DMS 273 (cell line): ENCODE results near the gene LEFTY2.
"Not testable (repeated sequence)": the region's sequence is repeated elsewhere in the genome, so short reads cannot be mapped to it uniquely, and the experiment has no call there.

Experiments
- DNase-seq: peaks from one replicate; lab custom pipeline; 2025; ENCODE audit not compliant: unreplicated experiment; lab: John Stamatoyannopoulos, UW

LEFTY2 gene

DNA sequence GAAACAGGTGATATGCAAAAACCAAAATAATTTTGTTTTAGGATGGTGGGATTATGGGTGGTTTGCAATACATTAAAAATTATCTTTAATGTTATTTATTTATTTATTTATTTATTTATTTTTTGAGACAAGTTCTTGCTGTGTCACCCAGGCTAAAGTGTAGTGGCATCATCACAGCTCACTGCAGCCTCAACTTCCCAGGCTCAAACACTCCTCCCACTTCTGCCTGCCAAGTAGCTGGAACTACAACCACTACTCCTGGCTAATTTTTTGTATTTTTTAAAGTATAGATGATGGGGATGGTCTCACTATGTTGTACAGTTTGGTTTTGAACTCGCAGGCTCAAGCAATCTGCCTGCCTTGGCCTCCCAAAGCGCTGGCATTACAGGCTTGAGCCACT is 10.5 kb downstream of the LEFTY2 start:
- DNase-seq = no peak

DNA sequence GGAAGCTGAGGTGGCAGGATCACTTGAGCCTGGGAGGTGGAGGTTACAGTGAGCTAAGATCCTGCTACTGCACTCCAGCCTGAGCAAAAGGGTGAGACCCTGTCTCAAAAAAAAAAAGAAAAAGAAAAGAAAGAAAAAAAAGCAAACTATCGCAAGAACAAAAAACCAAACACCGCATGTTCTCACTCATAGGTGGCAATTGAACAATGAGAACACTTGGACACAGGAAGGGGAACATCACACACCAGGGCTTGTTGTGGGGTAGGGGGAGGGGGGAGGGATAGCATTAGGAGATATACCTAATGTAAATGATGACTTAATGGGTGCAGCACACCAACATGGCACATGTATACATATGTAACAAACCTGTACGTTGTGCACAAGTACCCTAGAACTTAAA is 11.6 kb downstream of the LEFTY2 start:
- not testable (repeated sequence) for DNase-seq

- DNase-seq = peak; percentile 63
These were observed 12.5 kb downstream of the LEFTY2 start for GRCh38 chr1:225928186-225929175.

GRCh38 chr1:225926551-225927113 is 14.4 kb downstream of the LEFTY2 start:
- DNase-seq = no peak

DNA sequence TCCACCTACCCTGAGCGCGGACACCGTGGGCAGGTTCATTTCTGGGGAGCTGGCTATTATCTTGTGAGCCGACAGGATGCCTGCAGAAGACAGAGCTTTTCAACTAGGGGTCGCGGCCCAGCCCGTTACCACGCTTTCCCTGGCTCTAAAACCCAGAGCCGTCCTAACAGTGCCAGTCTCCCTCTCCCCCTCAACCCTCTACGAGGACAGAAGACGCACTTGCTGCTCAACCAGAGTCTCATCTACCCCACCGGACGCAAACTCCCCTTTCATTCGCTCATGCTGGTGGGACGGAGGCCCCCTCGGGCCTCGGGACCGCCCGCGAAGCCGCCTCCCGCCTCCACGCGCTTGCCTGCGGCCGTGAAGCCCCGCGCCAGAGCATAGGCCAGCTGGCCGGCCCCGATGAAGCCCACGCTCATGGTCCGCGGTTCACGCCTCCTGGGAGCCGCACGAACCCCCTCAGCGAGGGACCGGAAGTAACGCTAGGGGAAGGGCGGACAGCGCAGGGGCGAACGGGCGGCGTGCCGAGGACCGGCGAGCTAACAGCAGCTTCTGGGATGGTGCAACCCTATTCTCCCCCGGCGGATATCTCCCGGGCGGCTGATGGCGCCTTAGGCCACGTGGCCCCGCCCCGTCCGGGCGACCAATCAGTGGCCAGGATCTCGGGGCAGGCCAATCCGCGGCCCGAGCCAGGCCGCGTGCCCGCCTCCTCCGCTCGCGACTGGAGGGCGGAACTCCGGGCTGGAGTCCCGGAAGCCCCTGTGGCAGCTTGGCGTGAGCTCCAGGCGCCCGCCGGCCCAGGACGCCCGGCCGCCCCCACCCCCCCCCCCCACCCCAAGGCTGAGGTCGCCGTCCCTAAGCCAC is 17.1 kb downstream of the LEFTY2 start, which contains the start of gene PYCR2:
TSS of gene PYCR2 (minus strand) at position 559 of the 864 bp plus-strand sequence. CDS start at position 419, 140 bp downstream.
- DNase-seq = peak; percentile 99

DNA sequence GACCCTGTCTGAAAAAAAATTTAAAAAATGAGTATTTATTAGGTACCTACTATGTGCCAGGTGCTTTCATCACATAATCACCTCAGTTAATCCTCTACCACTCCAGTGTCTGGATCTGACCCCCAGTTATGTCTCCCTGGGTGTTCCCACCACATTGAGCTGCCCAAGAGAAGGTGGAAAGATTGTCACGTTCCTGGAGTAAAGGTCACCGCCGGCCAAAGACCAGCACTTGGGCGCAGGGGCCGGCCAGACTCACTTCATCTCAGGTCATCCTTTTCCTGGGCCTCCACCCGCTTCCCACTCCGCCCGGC is 17.7 kb downstream of the LEFTY2 start:
- DNase-seq = no peak

GRCh38 chr1:225921734-225922709 is 19.0 kb downstream of the LEFTY2 start:
- peak; percentile 35 for DNase-seq

GRCh38 chr1:225919906-225920305 is 21.1 kb downstream of the LEFTY2 start:
- peak; percentile 33 for DNase-seq

DNA sequence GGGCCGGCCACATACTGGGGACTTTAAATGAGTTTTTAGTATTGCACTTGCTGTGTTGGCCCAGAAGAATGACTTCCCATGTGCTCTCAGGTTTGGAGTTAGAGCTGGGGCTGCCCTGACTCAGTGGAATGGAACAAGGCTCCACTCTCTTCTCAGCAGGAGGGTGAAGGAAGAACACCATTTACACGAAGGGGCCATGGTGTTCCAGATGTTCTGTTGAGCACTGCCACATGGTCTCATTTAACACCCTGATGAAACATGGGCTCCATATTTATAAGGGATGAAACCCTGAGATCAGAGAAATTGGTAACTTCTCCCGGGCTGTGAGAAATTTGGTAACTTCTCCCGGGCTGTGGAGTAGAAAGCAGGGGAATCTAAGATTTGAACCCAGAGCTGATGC is 22.7 kb downstream of the LEFTY2 start:
- DNase-seq = no peak

DNA sequence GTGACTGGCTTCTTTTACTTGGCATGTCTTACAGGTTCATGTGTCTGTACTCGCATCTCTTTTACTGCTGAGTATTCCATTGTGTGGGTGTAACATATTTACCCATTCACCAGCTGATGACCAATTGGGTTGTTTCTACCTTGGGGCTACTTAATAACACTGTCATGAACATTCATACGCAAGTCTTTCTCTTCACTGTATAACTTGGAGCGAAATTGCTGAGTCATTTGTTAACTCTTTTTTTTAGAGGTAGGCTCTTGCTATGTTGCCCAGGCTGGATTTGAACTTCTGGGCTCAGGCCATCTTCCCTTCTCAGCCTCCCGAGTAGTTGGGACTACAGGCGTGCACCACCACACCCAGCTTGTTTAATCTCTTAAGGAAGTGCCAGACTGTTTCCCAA is 23.5 kb downstream of the LEFTY2 start:
- no peak for DNase-seq

- peak; percentile 22 for DNase-seq
These were observed 23.9 kb downstream of the LEFTY2 start for GRCh38 chr1:225917101-225917500.

- peak; percentile 87 for DNase-seq
These were observed 25.5 kb downstream of the LEFTY2 start for GRCh38 chr1:225915538-225915991.

GRCh38 chr1:225914947-225915346 is 26.1 kb downstream of the LEFTY2 start:
- no peak for DNase-seq

DNA sequence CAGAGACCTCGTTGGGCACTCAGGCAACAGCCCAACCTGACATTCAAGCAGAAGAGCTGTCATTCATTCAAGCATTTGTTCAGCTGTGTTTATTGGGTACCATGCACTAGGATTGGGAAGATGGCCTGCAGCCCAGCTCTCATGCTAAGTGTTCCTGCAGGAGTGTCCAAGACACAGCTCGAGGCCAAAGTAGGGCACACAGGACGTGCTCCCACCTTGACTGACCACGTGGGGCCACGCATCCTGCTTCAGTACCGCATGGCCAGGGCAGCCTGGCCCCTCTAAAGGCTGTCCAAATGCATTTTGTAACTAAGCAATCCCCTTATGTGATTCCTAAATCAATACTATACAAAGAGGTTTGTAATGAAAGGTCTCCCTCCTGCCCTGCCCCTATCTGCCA is 26.6 kb downstream of the LEFTY2 start:
- DNase-seq = no peak

GRCh38 chr1:225911191-225912130 is 29.6 kb downstream of the LEFTY2 start:
- DNase-seq = no peak

DNA sequence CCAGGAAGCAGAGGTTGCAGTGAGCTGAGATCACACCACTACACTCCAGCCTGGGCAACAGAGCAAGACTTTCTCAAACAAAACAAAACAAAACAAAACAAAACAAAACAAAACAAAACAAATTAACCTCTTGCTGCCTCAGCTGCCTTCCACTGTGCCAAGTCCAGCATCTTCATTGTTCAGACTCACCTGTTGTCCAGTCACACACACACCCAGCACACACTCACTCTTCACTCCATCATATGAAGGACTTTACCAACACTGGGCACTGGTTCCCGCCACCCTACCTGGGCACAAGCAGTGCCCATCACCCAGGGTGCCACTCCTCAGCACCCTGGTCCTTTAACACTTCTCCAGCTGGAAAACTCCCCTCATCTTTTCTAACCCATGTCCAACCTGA is 31.5 kb downstream of the LEFTY2 start:
- no peak for DNase-seq

GRCh38 chr1:225908773-225909172 is 32.2 kb downstream of the LEFTY2 start:
- no peak for DNase-seq

- no peak for DNase-seq
These were observed 32.9 kb downstream of the LEFTY2 start for GRCh38 chr1:225908013-225908640.

- no peak for DNase-seq
These were observed 33.7 kb downstream of the LEFTY2 start for GRCh38 chr1:225907341-225907740.
